HUES48 (cell line): ENCODE data around the gene COX6B1.

Source experiments
- H3K27ac ChIP-seq: one replicate; pipeline ENCODE4 v1.7.0; 2013; ENCODE audit warnings: low read depth, low read length, inconsistent platforms
- H3K27me3 ChIP-seq: 2 replicates; pipeline ENCODE4 v1.6.1; 2013; ENCODE audit warnings: mild to moderate bottlenecking, low read length; ENCODE audit not compliant: control insufficient read depth, insufficient read depth
- H3K36me3 ChIP-seq: 2 replicates; pipeline ENCODE4 v1.6.1; 2013; ENCODE audit warnings: low read length; ENCODE audit not compliant: control insufficient read depth, insufficient read depth
- H3K4me1 ChIP-seq: 2 replicates; pipeline ENCODE4 v1.6.1; 2013; ENCODE audit warnings: mild to moderate bottlenecking, low read length; ENCODE audit not compliant: control insufficient read depth, insufficient read depth
- H3K4me3 ChIP-seq: 2 replicates; pipeline ENCODE4 v1.5.1; 2013; ENCODE audit warnings: mild to moderate bottlenecking, low read depth, low read length
- H3K9ac ChIP-seq: 2 replicates; pipeline ENCODE4 v1.6.1; 2013; ENCODE audit warnings: mild to moderate bottlenecking, low read depth, low read length, moderate library complexity
- H3K9me3 ChIP-seq: 2 replicates; pipeline ENCODE4 v1.6.1; 2013; ENCODE audit warnings: low read length; ENCODE audit not compliant: control insufficient read depth, insufficient read depth

The COX6B1 gene

DNA sequence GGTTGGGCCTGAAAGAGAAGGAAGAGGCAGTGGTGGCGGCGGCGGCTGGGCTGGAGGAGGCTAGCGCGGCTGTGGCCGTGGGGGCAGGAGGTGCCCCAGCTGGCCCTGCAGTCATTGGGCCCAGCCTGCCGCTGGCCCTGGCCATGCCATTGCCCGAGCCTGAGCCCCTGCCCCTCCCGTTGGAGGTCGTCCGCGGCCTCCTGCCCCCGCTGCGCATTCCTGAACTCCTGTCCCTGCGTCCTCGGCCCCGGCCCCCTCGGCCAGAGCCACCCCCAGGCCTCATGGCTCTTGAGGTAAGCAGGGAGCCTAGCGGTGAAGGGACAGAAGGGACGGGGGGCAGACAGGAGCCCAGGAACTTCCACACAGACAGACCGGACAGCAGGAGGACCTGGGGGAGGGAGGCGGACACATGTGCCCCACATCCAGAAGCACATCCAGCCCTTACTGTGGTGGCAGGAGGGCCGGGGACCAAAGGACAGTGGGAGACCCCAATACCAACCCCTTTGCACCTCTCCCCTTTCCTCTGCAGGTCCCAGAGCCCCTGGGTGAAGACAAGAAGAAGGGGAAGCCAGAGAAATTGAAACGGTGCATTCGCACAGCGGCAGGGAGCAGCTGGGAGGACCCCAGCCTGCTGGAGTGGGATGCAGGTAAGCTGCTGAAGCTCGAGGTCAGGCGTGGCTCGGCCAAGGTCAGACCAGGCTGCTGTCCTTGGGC is 14.2 kb upstream of the COX6B1 start:
- H3K27ac ChIP-seq = no peak overlapping the region
- H3K4me1 ChIP-seq = peaks cover 1% of the 10 kb centered on the region; the same call in 1 of the 2 replicates
- no peak overlapping the region for H3K4me3 ChIP-seq
- H3K9me3 ChIP-seq = no peaks in the 10 kb centered on the region
- H3K27me3 ChIP-seq = no peaks in the 10 kb centered on the region
- peaks cover 70% of the 10 kb centered on the region for H3K36me3 ChIP-seq
- no peak overlapping the region for H3K9ac ChIP-seq

- H3K4me1 ChIP-seq = peaks cover 12% of the 10 kb centered on the region
- H3K4me3 ChIP-seq = no peak overlapping the region
- no peak overlapping the region for H3K9ac ChIP-seq
- no peak overlapping the region for H3K27ac ChIP-seq
- H3K36me3 ChIP-seq = peaks cover 58% of the 10 kb centered on the region
- H3K27me3 ChIP-seq = no peaks in the 10 kb centered on the region
- H3K9me3 ChIP-seq = no peaks in the 10 kb centered on the region
These were observed 11.5 kb upstream of the COX6B1 start for GRCh38 chr19:35636651-35637050.

- Histone ChIP-seq H3K27me3 (no peaks in the 10 kb centered on the region; the same call in 1 of the 2 replicates), H3K36me3 (peaks cover 53% of the 10 kb centered on the region), H3K4me1 (peaks cover 12% of the 10 kb centered on the region), H3K4me3 (no peak overlapping the region), H3K9me3 (no peaks in the 10 kb centered on the region), H3K27ac (no peak overlapping the region), H3K9ac (no peak overlapping the region)
These were observed 11.0 kb upstream of the COX6B1 start for GRCh38 chr19:35637165-35637564.

- 0 out of 2 replicates have a peak overlapping the region, but pooled peaks have one; percentile 14 for H3K4me3 ChIP-seq
- peak overlapping the region; percentile 11 for H3K27ac ChIP-seq
- peaks cover 12% of the 10 kb centered on the region for H3K4me1 ChIP-seq
- H3K9me3 ChIP-seq = no peaks in the 10 kb centered on the region
- H3K36me3 ChIP-seq = peaks cover 32% of the 10 kb centered on the region
- H3K9ac ChIP-seq = no peak overlapping the region
- no peaks in the 10 kb centered on the region; the same call in 1 of the 2 replicates for H3K27me3 ChIP-seq
These were observed 8.8 kb upstream of the COX6B1 start for GRCh38 chr19:35639321-35639639.

GRCh38 chr19:35639863-35640262 is 8.3 kb upstream of the COX6B1 start:
- Histone ChIP-seq H3K9me3 (no peaks in the 10 kb centered on the region), H3K4me3 (no peak overlapping the region), H3K9ac (no peak overlapping the region), H3K27ac (no peak overlapping the region), H3K36me3 (peaks cover 27% of the 10 kb centered on the region), H3K4me1 (peaks cover 12% of the 10 kb centered on the region), H3K27me3 (no peaks in the 10 kb centered on the region; the same call in 1 of the 2 replicates)

DNA sequence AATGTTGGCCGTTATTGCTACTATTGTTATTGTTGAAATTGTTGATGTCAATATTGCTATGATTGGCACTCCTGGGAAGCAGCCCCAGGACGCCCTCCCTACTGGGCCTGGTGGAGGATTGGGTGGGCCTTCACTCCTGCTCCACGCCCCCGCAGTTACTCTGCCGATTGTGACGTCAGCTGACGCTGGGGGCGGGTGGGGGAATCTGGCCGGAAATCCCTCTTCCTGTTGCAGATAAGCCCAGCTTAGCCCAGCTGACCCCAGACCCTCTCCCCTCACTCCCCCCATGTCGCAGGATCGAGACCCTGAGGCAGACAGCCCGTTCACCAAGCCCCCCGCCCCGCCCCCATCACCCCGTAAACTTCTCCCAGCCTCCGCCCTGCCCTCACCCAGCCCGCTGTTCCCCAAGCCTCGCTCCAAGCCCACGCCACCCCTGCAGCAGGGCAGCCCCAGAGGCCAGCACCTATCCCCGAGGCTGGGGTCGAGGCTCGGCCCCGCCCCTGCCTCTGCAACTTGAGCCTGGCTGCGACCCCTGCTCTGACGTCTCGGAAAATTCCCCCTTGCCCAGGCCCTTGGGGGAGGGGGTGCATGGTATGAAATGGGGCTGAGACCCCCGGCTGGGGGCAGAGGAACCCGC is 6.5 kb upstream of the COX6B1 start, which contains the start of gene ETV2:
ETV2 (plus strand) TSS at position 231 of the 637 bp plus-strand sequence. CDS start 716 bp downstream, outside the sequence.
- Histone ChIP-seq H3K4me3 (peak within 1 kb of the TSS; percentile 10; the same call in 1 of the 2 replicates), H3K36me3 (peaks cover 17% of the 10 kb centered on the region), H3K27me3 (peaks cover 6% of the 10 kb centered on the region), H3K9me3 (no peaks in the 10 kb centered on the region), H3K9ac (no peak within 1 kb of the TSS), H3K4me1 (peaks cover 19% of the 10 kb centered on the region), H3K27ac (peak within 1 kb of the TSS; percentile 20)

DNA sequence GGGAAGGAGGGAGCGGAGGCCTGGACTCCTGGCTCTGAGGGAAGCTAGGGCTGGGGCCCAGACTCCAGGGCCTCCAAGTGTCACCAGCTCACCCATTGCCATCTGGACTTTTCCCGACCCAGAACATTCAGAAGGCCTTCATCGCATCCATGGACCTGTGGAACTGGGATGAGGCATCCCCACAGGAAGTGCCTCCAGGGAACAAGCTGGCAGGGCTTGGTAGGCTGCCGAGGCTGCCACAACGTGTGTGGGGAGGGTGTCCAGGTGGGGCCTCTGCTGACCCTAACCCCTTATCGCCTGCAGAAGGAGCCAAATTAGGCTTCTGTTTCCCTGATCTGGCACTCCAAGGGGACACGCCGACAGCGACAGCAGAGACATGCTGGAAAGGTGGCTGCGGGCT is 5.8 kb upstream of the COX6B1 start:
- Histone ChIP-seq H3K36me3 (peaks cover 10% of the 10 kb centered on the region), H3K9me3 (no peaks in the 10 kb centered on the region), H3K4me1 (peaks cover 19% of the 10 kb centered on the region), H3K9ac (no peak overlapping the region), H3K4me3 (no peak overlapping the region), H3K27ac (no peak overlapping the region), H3K27me3 (peaks cover 6% of the 10 kb centered on the region)

GRCh38 chr19:35642798-35643254 is 5.3 kb upstream of the COX6B1 start:
- Histone ChIP-seq H3K27ac (peak overlapping the region; percentile 79), H3K4me3 (peak overlapping the region; percentile 72), H3K27me3 (peaks cover 6% of the 10 kb centered on the region), H3K36me3 (peaks cover 5% of the 10 kb centered on the region), H3K9me3 (no peaks in the 10 kb centered on the region), H3K4me1 (peaks cover 19% of the 10 kb centered on the region), H3K9ac (peak overlapping the region; percentile 41; the same call in 1 of the 2 replicates)

GRCh38 chr19:35643255-35644205 is 4.6 kb upstream of the COX6B1 start:
- H3K27me3 ChIP-seq = peaks cover 6% of the 10 kb centered on the region
- H3K9ac ChIP-seq = peak overlapping the region; percentile 41; the same call in 1 of the 2 replicates
- H3K27ac ChIP-seq = peak overlapping the region; percentile 79
- no peaks in the 10 kb centered on the region for H3K36me3 ChIP-seq
- H3K4me3 ChIP-seq = peak overlapping the region; percentile 72
- peaks cover 19% of the 10 kb centered on the region for H3K4me1 ChIP-seq
- H3K9me3 ChIP-seq = no peaks in the 10 kb centered on the region

DNA sequence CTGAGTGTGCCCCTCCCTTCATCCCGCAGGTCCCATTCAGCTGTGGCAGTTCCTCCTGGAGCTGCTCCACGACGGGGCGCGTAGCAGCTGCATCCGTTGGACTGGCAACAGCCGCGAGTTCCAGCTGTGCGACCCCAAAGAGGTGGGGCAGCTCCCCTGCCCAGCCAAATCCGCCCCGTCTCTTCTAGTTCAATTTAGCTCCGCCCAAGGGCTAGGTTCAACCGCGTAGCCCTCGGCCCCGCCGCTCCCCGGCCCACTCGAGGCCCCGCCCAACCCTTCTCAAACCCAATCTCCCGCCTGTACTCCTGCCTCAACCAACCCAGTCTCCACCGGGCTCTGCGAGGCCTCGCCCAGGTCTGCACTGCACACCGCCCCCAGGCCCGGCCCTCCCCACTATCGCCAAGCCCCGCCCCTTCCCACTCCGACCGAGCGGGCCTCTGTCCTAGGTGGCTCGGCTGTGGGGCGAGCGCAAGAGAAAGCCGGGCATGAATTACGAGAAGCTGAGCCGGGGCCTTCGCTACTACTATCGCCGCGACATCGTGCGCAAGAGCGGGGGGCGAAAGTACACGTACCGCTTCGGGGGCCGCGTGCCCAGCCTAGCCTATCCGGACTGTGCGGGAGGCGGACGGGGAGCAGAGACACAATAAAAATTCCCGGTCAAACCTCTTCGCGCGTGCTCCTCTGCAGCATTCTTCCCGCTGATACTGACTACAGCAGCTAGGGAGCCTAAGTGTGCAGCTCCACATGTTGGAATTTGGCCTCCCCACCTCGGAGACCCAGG is 3.7 kb upstream of the COX6B1 start:
- peak overlapping the region; percentile 68 for H3K27ac ChIP-seq
- peaks cover 6% of the 10 kb centered on the region for H3K27me3 ChIP-seq
- H3K9ac ChIP-seq = no peak overlapping the region
- peak overlapping the region; percentile 72 for H3K4me3 ChIP-seq
- no peaks in the 10 kb centered on the region for H3K36me3 ChIP-seq
- peaks cover 13% of the 10 kb centered on the region for H3K4me1 ChIP-seq
- H3K9me3 ChIP-seq = no peaks in the 10 kb centered on the region
